Right lobe of liver (tissue), 4 donors: ENCODE data around the gene EPB41L4A.

Experiments
- POLR2A ChIP-seq: fragments of 450-650 bp; IDR thresholded peaks from one replicate; pipeline ENCODE4 v1.6.1; 2017; ENCODE audit warnings: antibody characterized with exemption, mild to moderate bottlenecking
- TF ChIP-seq, protein P1 (sequence below), 4 donors: fragments of 200-600 bp in 3 of 4; fragments of 450-650 bp in 1 of 4; IDR thresholded peaks; one replicate each; pipeline versions ENCODE4 v1.5.1 to v1.8.0; 2016 to 2022; ENCODE audit warnings: antibody characterized with exemption in 4 of 4, mild to moderate bottlenecking in 2 of 4
- donor health status: DM: no; HTN: no; CAD: no.
- donor health status: DM: no; HTN: no; CAD: no.
- donor health status: DM: no; HTN: yes; CAD: no.

DNA sequence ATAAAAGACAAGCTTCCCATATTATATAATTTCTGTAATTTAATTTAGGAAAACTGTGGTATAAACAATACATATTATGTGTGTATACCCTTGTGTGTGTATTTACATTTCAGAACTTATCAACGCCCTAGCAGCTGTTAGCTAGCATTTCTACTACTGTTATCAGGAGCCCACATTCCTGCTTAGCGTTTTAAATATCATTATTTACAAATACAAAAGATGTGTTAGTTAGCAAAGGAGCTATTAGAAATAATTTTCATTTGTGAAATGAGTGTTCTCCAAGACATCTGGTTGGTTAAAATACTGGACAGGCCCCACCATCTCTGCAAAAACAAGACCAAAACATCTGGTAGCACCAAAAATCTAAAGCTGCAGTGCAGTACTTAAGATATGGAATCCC lies 48.0 kb downstream of the EPB41L4A start:
- TF ChIP-seq POLR2A: no peak
- TF ChIP-seq, protein P1, sequence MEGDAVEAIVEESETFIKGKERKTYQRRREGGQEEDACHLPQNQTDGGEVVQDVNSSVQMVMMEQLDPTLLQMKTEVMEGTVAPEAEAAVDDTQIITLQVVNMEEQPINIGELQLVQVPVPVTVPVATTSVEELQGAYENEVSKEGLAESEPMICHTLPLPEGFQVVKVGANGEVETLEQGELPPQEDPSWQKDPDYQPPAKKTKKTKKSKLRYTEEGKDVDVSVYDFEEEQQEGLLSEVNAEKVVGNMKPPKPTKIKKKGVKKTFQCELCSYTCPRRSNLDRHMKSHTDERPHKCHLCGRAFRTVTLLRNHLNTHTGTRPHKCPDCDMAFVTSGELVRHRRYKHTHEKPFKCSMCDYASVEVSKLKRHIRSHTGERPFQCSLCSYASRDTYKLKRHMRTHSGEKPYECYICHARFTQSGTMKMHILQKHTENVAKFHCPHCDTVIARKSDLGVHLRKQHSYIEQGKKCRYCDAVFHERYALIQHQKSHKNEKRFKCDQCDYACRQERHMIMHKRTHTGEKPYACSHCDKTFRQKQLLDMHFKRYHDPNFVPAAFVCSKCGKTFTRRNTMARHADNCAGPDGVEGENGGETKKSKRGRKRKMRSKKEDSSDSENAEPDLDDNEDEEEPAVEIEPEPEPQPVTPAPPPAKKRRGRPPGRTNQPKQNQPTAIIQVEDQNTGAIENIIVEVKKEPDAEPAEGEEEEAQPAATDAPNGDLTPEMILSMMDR (IDR thresholded peaks at IDR 0.05): no peak
